Testis (tissue), 3 donors: ENCODE measurements around the gene CPA1. TPM values are rescaled to one million over a fixed set of nuclear protein-coding genes. Genes with fewer than 3 reads are reported as not detected.

ENCODE experiments used
- DNase-seq: peaks from one replicate; pipeline ENCODE4 v3.0.0-alpha.2; 2019
- H3K27ac ChIP-seq, 2 donors: fragments of 200-600 bp; sonication (generic); one replicate each; pipeline ENCODE4 v1.5.1; 2019
- H3K27me3 ChIP-seq: fragments of 200-600 bp; sonication (generic); one replicate; pipeline ENCODE4 v1.5.1; 2019
- H3K36me3 ChIP-seq: fragments of 200-600 bp; sonication (generic); one replicate; pipeline ENCODE4 v1.5.1; 2017; ENCODE audit warnings: low read depth; ENCODE audit errors: missing control alignments
- H3K4me1 ChIP-seq: fragments of 200-600 bp; sonication (generic); one replicate; pipeline ENCODE4 v1.5.1; 2019
- H3K4me3 ChIP-seq, 2 donors: fragments of 200-600 bp; sonication (generic); one replicate each; pipeline ENCODE4 v1.5.1; 2017 to 2019
- H3K9me3 ChIP-seq: fragments of 200-600 bp; sonication (generic); one replicate; pipeline ENCODE4 v1.5.1; 2017
- POLR2A ChIP-seq: fragments of 450-650 bp; IDR thresholded peaks from one replicate; pipeline ENCODE4 v1.6.1; 2017; ENCODE audit warnings: antibody characterized with exemption, mild to moderate bottlenecking, moderate library complexity
- WGBS, 2 donors: methylation state at CpG; one replicate each; pipeline ENCODE4 v1.1.5; 2018; 5-methylcytosine and 5-hydroxymethylcytosine counted together
- intact Hi-C: fragments of 100-400 bp; cut with DNase I; formaldehyde crosslinking; loops from one replicate; pipeline ENCODE4 v1.15.1; 2023; ENCODE audit warnings: low total_unique reads
- polyA plus RNA-seq: library from polyadenylated mRNA; stranded (reverse); fragments of 350-450 nt; fragmentation: Illumina TruSeq; extraction: RNeasy Lipid Tissue Mini Kit (QIAGEN cat#74804); gene quantifications from one replicate; pipeline ENCODE4 v1.2.3, GENCODE V29; 2014; ENCODE audit warnings: low read depth, low replicate concordance; ENCODE audit not compliant: insufficient read depth
- total RNA-seq, 2 donors: library from RNA; depleted of rRNA; stranded (reverse); fragments of >200 nt; gene quantifications; one replicate each; pipeline ENCODE4 v1.2.3, GENCODE V29; 2016
- TF ChIP-seq, protein P1 (sequence below), 3 experiments: fragments of 450-650 bp in 2 of 3; fragments of 200-600 bp in 1 of 3; sonication (generic) in 1 of 3; IDR thresholded peaks; one replicate each; pipeline ENCODE4 v1.5.1; 2016 to 2019; ENCODE audit warnings: antibody characterized with exemption in 3 of 3, mild to moderate bottlenecking in 2 of 3, moderate library complexity in 1 of 3

CPA1 gene
- total and polyA plus RNA-seq, 3 donors from 2014 or later: 2.5 to 3.9 (median 3.0) TPM

- no peak overlapping the region for H3K27ac ChIP-seq
- no peaks in the 10 kb centered on the region for H3K27me3 ChIP-seq
- no peak overlapping the region for H3K4me3 ChIP-seq
- H3K9me3 ChIP-seq: no peaks in the 10 kb centered on the region
- TF ChIP-seq, protein P1, sequence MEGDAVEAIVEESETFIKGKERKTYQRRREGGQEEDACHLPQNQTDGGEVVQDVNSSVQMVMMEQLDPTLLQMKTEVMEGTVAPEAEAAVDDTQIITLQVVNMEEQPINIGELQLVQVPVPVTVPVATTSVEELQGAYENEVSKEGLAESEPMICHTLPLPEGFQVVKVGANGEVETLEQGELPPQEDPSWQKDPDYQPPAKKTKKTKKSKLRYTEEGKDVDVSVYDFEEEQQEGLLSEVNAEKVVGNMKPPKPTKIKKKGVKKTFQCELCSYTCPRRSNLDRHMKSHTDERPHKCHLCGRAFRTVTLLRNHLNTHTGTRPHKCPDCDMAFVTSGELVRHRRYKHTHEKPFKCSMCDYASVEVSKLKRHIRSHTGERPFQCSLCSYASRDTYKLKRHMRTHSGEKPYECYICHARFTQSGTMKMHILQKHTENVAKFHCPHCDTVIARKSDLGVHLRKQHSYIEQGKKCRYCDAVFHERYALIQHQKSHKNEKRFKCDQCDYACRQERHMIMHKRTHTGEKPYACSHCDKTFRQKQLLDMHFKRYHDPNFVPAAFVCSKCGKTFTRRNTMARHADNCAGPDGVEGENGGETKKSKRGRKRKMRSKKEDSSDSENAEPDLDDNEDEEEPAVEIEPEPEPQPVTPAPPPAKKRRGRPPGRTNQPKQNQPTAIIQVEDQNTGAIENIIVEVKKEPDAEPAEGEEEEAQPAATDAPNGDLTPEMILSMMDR (IDR thresholded peaks at IDR 0.05): no peak
- no peak for TF ChIP-seq POLR2A
- no peak for DNase-seq
- WGBS, 2 donors: 75 to 87% methylated on average over 3 to 8 of the region's 8 CpGs
- no peaks in the 10 kb centered on the region for H3K36me3 ChIP-seq
- H3K4me1 ChIP-seq: peaks cover 14% of the 10 kb centered on the region
- intact Hi-C loops: no loop called here
Observed at GRCh38 chr7:130363026-130363847, 17.1 kb upstream of the CPA1 start.

GRCh38 chr7:130364451-130364850 lies 15.8 kb upstream of the CPA1 start:
- TF ChIP-seq POLR2A: no peak
- TF ChIP-seq, protein P1 (IDR thresholded peaks at IDR 0.05): no peak
- DNase-seq: no peak
- Histone ChIP-seq H3K27me3 (no peaks in the 10 kb centered on the region), H3K4me1 (peaks cover 22% of the 10 kb centered on the region), H3K4me3 (no peak overlapping the region), H3K9me3 (no peaks in the 10 kb centered on the region), H3K36me3 (no peaks in the 10 kb centered on the region), H3K27ac (peak overlapping the region in 1 of 2 donors; percentile 68)
- intact Hi-C loops: no loop called here
- 70 to 71% methylated on average over 4 of the region's 4 CpGs for WGBS, 2 donors

DNA sequence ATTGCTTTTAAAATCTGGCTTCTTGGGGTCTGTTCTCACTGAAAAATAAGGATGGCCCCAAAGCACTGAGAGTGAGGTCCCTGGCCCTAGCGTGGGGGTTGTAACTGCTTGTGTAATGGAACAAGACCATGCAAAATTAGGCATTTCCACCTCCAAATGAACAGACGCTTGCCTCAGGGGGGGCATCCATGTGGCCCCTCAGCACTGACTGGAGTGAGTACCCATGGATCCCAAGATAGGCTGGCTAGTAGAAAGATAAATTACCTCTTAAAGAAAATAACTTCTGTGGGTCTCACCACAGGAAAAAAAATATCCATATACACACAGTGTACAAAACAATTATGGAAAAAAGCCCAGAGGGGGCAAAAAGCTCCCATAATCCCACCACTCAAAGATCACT lies 15.2 kb upstream of the CPA1 start:
- Histone ChIP-seq H3K4me1 (peaks cover 28% of the 10 kb centered on the region), H3K4me3 (no peak overlapping the region), H3K27ac (peak overlapping the region; percentile 15 to 68), H3K9me3 (no peaks in the 10 kb centered on the region), H3K27me3 (no peaks in the 10 kb centered on the region), H3K36me3 (no peaks in the 10 kb centered on the region)
- DNase-seq: no peak
- TF ChIP-seq, protein P1 (IDR thresholded peaks at IDR 0.05): no peak
- TF ChIP-seq POLR2A: no peak
- 53 to 54% methylated on average over 2 of the region's 2 CpGs for WGBS, 2 donors
- intact Hi-C loops: no loop called here

DNA sequence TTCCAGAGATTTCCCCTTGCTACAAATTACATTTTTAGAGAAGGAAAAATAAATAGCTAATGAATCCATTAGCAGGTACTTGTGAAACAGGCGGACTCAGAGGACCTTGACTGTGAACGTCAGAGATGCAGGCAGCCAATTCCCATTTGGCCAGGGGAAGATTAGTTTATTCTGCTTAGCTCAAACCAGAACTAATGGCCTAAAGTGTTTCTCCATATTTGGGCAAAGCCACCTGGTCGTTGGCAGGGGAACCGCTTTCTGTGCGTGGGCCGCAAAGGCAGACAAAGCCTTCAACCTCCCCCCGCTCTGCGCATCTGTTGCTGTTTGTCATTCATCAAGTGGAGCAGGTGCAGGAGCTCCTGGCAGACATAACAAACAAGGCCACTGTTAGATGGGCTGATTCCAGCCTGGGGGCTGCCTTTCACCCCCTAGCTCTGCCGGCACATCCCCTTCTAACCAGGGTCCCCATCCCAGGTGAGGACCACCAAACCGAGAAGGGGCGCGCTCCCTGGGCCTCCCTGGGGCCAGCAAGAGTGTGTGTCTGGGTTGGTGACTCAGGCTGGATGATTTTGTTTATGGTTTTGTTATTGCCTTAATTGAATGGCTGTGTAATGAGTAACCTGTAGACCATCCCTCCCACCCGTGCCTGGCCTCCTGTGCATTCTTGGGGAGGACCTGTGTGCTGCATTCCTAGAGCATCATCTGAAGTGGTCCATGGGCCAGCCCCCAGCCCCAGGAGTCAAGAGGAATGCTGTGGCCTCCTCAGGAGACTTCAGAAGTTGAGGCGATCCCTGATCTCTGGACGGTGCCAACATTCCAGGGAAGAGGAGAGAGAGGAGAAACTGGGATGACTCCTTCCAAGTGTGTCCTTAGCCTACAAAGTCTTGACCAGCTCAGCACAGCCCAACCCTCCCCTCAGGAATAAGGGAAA lies 14.5 kb upstream of the CPA1 start:
- H3K27me3 ChIP-seq: no peaks in the 10 kb centered on the region
- TF ChIP-seq, protein P1 (IDR thresholded peaks at IDR 0.05): no peak
- TF ChIP-seq POLR2A: no peak
- H3K27ac ChIP-seq: peak overlapping the region; percentile 15 to 68
- intact Hi-C loops: no loop called here
- H3K4me1 ChIP-seq: peaks cover 32% of the 10 kb centered on the region
- no peaks in the 10 kb centered on the region for H3K9me3 ChIP-seq
- no peak overlapping the region for H3K4me3 ChIP-seq
- 37 to 46% methylated on average over 12 to 15 of the region's 15 CpGs for WGBS, 2 donors
- DNase-seq: peak; percentile 75
- H3K36me3 ChIP-seq: no peaks in the 10 kb centered on the region
